ENCODE results near the gene DOC2B.

DOC2B gene

GRCh38 chr17:151886-152859 is 29.3 kb downstream of the DOC2B start:
- Histone ChIP-seq H3K9me3 (ENCODE audit: control insufficient read depth, insufficient read depth, low read length) (no peaks in the 10 kb centered on the region), H3K4me1 (ENCODE audit: insufficient read depth, low read length) (no peaks in the 10 kb centered on the region), H3K9ac (ENCODE audit: low read depth, low read length) (no peak overlapping the region), H3K36me3 (ENCODE audit: insufficient read depth, low read length) (no peaks in the 10 kb centered on the region)

GRCh38 chr17:151004-151403 is 30.4 kb downstream of the DOC2B start:
- no peaks in the 10 kb centered on the region for H3K4me1 ChIP-seq (ENCODE audit: insufficient read depth, low read length)

GRCh38 chr17:149897-150584 is 31.4 kb downstream of the DOC2B start:
- Histone ChIP-seq H3K4me1 (ENCODE audit: insufficient read depth, low read length) (no peaks in the 10 kb centered on the region), H3K9ac (ENCODE audit: low read depth, low read length) (no peak overlapping the region), H3K9me3 (ENCODE audit: control insufficient read depth, insufficient read depth, low read length) (no peaks in the 10 kb centered on the region), H3K36me3 (ENCODE audit: insufficient read depth, low read length) (no peaks in the 10 kb centered on the region)

More at GRCh38 chr17:151004-151403, 30.4 kb downstream of the DOC2B start:
- H3K36me3 ChIP-seq (ENCODE audit: insufficient read depth, low read length) = no peaks in the 10 kb centered on the region
- no peak overlapping the region for H3K9ac ChIP-seq (ENCODE audit: low read depth, low read length)
- no peaks in the 10 kb centered on the region for H3K9me3 ChIP-seq (ENCODE audit: control insufficient read depth, insufficient read depth, low read length)

- no peak overlapping the region for H3K9ac ChIP-seq (ENCODE audit: low read depth, low read length)
- no peaks in the 10 kb centered on the region for H3K36me3 ChIP-seq (ENCODE audit: insufficient read depth, low read length)
- no peaks in the 10 kb centered on the region for H3K4me1 ChIP-seq (ENCODE audit: insufficient read depth, low read length)
- no peaks in the 10 kb centered on the region for H3K9me3 ChIP-seq (ENCODE audit: control insufficient read depth, insufficient read depth, low read length)
Measured at GRCh38 chr17:149231-149630, 32.2 kb downstream of the DOC2B start.

GRCh38 chr17:148757-149156 is 32.7 kb downstream of the DOC2B start:
- Histone ChIP-seq H3K36me3 (ENCODE audit: insufficient read depth, low read length) (no peaks in the 10 kb centered on the region), H3K4me1 (ENCODE audit: insufficient read depth, low read length) (no peaks in the 10 kb centered on the region), H3K9me3 (ENCODE audit: control insufficient read depth, insufficient read depth, low read length) (no peaks in the 10 kb centered on the region), H3K9ac (ENCODE audit: low read depth, low read length) (no peak overlapping the region)

GRCh38 chr17:147796-148740 is 33.4 kb downstream of the DOC2B start:
- H3K9me3 ChIP-seq (ENCODE audit: control insufficient read depth, insufficient read depth, low read length) = no peaks in the 10 kb centered on the region
- no peak overlapping the region for H3K9ac ChIP-seq (ENCODE audit: low read depth, low read length)
- H3K36me3 ChIP-seq (ENCODE audit: insufficient read depth, low read length) = no peaks in the 10 kb centered on the region
- no peaks in the 10 kb centered on the region for H3K4me1 ChIP-seq (ENCODE audit: insufficient read depth, low read length)

GRCh38 chr17:146983-147761 is 34.3 kb downstream of the DOC2B start:
- no peak overlapping the region for H3K9ac ChIP-seq (ENCODE audit: low read depth, low read length)
- H3K36me3 ChIP-seq (ENCODE audit: insufficient read depth, low read length) = no peaks in the 10 kb centered on the region
- no peaks in the 10 kb centered on the region for H3K9me3 ChIP-seq (ENCODE audit: control insufficient read depth, insufficient read depth, low read length)
- no peaks in the 10 kb centered on the region for H3K4me1 ChIP-seq (ENCODE audit: insufficient read depth, low read length)

- H3K9ac ChIP-seq (ENCODE audit: low read depth, low read length) = no peak overlapping the region
Measured at GRCh38 chr17:146546-146945, 34.9 kb downstream of the DOC2B start.

GRCh38 chr17:145671-146541 is 35.5 kb downstream of the DOC2B start:
- Histone ChIP-seq H3K9ac (ENCODE audit: low read depth, low read length) (no peak overlapping the region), H3K36me3 (ENCODE audit: insufficient read depth, low read length) (no peaks in the 10 kb centered on the region), H3K9me3 (ENCODE audit: control insufficient read depth, insufficient read depth, low read length) (no peaks in the 10 kb centered on the region), H3K4me1 (ENCODE audit: insufficient read depth, low read length) (no peaks in the 10 kb centered on the region)

More at GRCh38 chr17:146546-146945, 34.9 kb downstream of the DOC2B start:
- Histone ChIP-seq H3K36me3 (ENCODE audit: insufficient read depth, low read length) (no peaks in the 10 kb centered on the region), H3K4me1 (ENCODE audit: insufficient read depth, low read length) (no peaks in the 10 kb centered on the region), H3K9me3 (ENCODE audit: control insufficient read depth, insufficient read depth, low read length) (no peaks in the 10 kb centered on the region)

- Histone ChIP-seq H3K9me3 (ENCODE audit: control insufficient read depth, insufficient read depth, low read length) (no peaks in the 10 kb centered on the region), H3K36me3 (ENCODE audit: insufficient read depth, low read length) (no peaks in the 10 kb centered on the region), H3K9ac (ENCODE audit: low read depth, low read length) (no peak overlapping the region), H3K4me1 (ENCODE audit: insufficient read depth, low read length) (no peaks in the 10 kb centered on the region)
Measured at GRCh38 chr17:144936-145670, 36.3 kb downstream of the DOC2B start.

- H3K36me3 ChIP-seq (ENCODE audit: insufficient read depth, low read length) = no peaks in the 10 kb centered on the region
- no peaks in the 10 kb centered on the region for H3K9me3 ChIP-seq (ENCODE audit: control insufficient read depth, insufficient read depth, low read length)
- H3K4me1 ChIP-seq (ENCODE audit: insufficient read depth, low read length) = no peaks in the 10 kb centered on the region
- no peak overlapping the region for H3K9ac ChIP-seq (ENCODE audit: low read depth, low read length)
Measured at GRCh38 chr17:143785-144281, 37.6 kb downstream of the DOC2B start.
